Dedifferentiated amniotic fluid mesenchymal stem cell (primary cell): Measurements from ENCODE around the gene OXSR1.
"Not testable (repeated sequence)": the region's sequence is repeated elsewhere in the genome, so short reads cannot be mapped to it uniquely, and the experiment has no call there.

Experiments used
- DNase-seq: peaks from one replicate; pipeline ENCODE4 v3.0.0-alpha.2; 2016; ENCODE audit errors: extremely low spot score

The OXSR1 gene

DNA sequence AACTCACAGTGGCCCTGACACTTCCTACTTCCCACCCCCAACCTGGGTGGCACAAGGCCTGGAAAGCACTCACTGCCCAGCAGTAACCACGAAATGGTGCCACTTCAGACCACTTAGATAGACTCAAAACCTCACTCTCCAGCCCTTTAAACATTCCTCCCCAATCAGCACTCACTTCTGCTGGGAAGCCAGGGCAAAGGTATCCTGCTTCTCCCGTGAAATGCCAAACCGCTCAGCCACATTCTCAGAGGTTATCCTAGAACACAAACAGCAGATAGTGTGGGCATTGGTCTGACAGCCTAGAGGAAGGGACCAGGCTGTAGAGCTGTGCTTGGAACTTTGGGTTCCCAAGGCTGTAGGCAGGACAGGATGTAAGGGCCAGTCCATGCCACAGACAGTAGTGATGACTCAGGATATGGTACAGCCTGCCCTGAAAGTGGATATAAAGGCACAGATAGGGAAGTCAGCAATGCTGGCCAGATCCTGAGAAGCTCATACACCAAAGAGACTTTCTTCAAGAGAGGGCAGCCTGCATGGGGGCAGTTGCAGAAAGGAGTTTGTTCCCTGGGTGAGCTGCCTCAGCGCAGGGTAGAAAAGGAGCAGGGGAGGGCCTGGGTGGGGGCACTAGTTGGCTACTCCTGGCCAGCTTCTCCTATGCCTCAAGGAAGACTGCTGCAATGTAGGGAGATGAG lies 37.6 kb upstream of the OXSR1 start:
- DNase-seq, result no peak

DNA sequence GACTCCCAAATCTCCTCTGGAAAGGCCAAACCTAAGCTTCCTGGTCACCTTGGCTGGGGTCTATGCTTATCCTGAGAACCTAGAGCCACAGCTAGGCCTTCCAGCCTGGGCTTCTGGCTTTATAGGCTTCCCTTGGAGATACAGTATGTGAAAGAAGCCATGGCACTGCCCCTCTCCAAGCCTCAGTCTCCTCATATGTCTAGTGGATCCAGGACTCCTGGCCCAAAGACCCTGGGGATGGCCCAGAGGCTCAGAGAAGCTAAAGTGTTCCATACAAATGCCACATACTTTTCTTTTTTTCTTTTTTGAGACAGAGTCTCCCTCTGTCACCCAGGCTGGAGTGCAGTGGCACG lies 37.1 kb upstream of the OXSR1 start:
- DNase-seq, result no peak

DNA sequence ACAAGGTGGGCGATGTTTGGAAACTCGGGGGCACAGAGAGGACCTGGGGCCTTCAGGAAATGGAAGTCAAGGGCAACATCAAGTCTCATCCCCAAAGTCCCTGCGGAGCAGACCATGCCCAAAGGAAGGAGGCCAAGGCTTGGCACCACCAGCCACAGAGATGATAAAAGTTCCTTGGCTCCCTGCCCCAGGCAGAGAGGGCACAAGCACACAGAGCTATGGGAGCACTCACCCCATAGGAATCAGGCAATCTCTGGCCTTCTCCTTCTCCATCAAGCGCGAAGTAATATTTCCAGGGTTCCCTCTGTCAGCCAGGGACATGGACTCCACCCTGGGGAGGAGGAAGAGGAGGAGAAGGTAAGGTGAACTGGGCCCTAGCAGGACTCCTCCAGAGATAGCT lies 36.3 kb upstream of the OXSR1 start:
- no peak for DNase-seq

DNA sequence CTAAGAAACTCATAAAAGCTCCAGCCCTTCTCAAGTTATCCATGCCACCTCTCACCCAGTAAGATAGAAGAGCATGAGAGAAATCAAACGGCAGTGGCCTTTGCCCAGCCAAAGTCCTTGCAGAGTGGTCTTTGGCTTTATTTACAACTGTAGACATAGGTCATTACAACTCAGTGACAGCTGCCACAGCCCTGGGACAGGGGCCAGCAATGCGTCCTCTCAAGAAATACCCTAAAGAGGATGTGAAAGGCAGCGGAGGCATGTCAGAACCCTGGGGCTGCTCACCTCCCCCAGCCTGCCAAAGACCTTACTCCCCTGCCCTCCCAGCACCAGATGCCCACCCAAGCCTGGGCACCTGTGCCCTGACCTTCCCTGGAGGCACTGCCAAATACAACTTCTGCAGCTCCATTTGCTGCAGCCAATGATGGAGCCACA lies 34.7 kb upstream of the OXSR1 start:
- no peak for DNase-seq

DNA sequence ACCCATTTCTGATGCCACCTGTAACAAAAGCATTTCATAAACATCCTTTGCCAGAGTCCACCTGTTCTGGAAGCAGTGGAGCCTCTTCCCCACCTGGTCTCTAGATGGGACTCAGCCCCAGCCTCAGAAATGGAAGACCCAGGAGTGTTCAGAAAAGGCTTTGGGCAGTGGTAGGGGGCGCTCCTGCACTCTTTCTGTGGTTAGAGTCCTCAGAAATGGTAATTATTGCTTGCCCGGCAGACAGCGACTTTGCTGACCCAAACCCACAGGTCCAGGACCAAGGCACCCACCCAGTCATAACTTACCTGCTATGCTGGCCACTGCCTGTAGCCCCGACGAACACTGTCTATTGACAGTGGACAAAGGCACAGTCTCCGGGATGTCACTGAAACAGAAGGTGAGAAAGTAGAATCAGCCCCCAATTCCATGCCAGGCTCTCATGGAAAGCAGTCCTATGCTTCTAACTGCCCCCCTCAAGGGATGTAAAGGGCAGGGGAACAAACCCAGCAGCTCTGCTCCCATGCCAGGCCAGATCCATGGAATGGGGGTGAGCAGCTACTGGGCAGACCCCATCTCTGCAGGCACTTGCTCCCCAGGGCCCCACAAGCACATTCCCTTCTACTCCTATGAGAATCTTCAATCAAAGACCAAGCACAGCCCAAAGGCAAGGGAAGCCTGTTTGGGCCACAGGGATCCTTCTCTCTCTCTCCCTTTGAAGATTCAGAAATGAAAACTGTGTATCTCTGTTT lies 33.5 kb upstream of the OXSR1 start:
- no peak for DNase-seq

DNA sequence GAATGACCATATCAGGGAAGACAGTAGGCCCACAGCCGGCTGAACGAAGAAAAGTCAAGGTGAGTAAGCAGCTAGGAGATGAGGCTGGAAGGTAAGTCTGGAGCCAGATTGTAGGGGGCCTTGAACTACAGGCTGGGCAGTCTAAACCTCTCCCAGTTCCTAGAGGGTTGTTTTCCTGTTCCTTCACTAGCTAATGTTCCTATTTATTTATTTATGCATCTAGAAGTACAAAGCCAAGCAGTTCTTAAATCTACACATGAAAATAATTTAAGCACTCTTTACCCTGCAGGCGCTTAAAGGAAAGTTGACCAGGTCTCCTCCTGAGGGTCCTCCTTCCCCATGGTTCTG lies 32.2 kb upstream of the OXSR1 start:
- DNase-seq, result no peak

DNA sequence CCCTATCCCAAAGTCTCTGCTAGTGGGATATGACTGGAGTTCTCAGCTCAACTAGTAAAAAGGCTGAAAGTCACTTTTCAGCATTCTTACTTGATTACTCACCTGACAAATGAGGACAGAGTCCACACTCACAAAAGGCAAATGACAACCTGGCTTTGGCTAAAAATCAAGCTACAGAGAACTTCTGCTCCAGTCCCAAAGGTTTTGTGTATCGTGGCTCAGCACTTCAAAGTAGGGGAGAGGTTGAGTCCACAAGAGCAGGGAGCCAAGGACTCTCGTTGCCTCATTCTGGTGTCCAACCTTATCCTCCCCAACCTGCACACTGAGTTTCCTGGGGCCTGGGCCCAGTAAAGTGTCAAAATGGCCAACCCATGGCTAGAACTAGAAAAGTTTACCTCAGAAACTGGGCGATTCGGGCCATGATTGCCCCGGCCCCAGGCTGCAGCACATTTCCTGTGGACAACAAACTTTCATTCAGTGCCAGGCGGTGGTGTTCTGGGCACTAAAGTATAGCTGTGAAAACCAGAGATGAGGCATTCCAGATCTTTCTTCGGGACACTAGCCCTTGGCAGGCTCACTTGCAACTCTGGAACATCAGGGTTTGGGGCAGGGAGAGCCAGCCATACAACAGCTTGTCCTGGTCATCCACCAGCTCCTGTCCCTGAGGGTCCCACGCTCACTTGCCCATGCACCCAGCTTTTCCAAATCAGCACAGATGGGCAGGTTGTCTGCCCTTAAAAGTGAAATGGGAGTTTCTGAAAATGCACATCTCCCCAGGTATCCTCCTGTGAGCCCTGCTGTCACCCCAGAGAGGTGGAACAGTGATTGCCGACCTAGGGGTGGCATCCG lies 31.6 kb upstream of the OXSR1 start:
- DNase-seq, result no peak

DNA sequence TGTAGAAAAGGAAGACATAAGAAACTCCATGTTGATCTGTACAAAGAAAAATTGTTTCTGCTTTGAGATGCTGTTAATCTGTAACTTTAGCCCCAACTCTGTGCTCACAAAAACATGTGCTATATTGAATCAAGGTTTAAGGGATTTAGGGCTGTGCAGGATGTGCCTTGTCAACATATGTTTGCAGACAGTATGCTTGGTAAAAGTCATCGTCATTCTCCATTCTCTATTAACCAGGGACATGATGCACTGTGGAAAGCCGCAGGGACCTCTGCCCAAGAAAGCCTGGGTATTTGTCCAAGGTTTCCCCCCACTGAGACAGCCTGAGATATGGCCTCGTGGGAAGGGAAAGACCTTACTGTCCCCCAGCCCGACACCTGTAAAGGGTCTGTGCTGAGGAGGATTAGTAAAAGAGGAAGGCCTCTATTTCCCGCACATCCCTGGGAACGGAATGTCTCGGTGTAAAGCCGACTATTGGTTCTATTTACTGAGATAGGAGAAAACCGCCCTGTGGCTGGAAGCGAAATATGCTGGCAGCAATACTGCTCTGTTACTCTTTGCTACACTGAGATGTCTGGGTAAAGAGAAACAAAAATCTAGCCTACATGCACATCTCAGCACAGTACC lies 30.7 kb upstream of the OXSR1 start:
- DNase-seq, result not testable (repeated sequence)

DNA sequence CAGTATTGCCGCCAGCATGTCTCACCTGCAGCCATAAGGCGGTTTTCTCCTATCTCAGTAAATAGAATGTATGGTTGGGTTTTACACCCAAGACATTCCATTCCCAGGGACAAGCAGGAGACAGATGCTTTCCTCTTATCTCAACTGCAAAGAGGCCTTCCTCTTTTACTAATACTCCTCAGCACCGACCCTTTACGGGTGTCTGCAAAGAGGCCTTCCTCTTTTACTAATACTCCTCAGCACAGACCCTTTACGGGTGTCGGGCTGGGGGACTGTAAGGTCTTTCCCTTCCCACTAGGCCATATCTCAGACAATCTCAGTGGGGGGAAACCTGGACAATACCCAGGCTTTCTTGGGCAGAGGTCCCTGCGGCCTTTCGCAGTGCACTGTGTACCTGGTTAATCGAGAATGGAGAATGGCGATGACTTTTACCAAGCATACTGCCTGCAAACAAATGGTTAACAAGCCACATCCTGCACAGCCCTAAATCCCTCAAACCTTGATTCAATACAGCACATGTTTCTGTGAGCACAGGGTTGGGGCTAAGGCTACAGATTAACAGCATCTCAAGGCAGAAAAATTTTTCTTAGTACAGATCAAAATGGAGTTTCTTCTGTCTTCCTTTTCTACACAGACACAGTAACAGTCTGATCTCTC lies 29.6 kb upstream of the OXSR1 start:
- DNase-seq, result not testable (repeated sequence)

DNA sequence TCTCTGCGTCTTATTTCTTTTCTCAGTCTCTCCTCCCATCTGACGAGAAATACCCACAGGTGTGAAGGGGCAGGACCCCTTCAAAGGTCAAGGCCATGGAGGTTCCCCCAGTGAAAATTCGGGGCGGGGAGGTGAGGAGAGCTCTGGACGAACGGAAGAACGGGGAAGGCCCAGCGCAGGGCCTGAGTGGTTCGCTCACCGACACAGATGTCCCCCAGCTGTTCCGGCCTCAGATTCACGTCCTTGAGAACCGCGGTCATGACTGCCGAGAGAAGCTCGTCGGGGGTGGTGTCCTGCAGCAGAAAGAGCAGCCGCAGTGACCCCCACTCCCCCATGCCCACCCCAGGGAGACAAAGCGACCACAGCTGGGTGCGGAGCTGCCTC lies 29.0 kb upstream of the OXSR1 start:
- DNase-seq, result no peak

DNA sequence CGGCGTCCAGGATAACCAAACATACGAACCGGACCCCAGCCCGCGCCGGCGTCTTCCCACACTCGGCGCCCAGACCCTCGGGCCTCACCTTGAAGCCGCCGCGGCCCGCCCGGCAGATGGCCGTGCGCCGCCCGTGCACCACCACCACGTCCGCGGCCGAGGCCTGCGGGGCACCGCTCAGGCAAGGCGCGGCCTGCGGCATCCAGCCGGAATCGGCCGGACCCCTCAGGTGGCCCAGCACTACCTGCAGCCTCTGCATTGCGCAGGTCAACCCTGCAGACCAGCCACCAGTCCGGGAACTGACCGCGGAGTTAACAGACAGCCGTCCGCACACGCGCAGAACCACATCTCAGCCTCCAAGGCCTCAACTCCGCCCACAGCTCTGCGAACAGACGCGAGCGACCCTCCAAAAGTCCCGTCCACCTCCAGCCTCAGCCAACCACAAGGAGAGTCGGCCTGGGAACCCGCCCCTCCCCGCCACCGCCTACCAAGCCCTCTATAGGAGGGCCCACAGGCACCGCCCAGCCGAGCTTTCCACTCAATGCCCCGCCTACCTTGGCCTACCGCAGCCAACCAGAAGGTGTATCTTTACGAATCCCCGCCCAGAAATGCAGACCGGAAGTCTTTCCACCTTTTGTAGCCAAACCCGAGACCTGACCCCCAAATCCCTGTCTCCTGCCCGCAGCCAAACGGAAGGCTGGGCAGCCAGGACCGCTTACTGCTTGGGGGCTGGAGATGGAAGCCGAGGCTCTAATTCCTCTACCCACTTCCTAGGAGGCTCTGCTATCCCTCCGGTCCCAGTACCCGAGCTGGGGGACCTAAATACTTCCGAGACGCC lies 28.3 kb upstream of the OXSR1 start, which contains the start of gene ACAA1:
Gene ACAA1, minus strand, starts transcription at position 351 of the 838 bp plus-strand sequence. Its CDS starts 92 bp downstream, at position 259.
- peak; percentile 99 for DNase-seq

DNA sequence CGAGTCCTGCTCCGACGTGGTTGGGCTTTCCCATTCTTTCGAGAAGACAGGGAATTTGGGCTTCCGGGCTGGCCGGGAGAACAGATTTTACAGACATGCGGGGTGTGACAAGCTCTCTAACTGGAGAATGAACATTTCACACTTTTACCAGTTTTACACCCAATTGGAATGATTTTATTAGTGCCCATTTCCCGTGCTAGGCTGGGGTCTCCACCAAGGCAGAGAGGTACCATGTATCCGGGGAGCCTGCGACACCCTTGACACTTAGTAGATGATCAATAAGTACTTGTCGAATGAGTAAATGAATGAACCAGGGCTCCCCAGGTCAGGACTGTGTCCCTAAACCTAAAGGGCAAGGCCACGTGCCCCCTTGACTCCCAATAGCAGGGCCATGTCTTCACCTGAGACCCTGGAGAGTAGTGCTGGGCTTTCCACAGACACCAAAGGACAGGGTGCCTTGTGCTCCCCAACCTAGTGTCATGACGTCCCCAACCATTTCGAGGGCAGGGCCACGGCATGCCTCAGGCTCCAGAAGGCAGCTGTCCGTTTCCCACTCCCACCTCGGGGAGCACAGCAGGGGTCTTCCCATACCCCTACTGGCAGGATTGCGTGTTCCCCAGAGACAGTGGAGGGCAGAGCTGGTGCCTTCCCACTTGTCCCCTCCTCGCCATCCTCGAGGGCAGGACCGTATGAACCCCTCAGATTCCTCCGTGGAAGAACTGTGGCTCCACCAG lies 27.6 kb upstream of the OXSR1 start:
- no peak for DNase-seq

DNA sequence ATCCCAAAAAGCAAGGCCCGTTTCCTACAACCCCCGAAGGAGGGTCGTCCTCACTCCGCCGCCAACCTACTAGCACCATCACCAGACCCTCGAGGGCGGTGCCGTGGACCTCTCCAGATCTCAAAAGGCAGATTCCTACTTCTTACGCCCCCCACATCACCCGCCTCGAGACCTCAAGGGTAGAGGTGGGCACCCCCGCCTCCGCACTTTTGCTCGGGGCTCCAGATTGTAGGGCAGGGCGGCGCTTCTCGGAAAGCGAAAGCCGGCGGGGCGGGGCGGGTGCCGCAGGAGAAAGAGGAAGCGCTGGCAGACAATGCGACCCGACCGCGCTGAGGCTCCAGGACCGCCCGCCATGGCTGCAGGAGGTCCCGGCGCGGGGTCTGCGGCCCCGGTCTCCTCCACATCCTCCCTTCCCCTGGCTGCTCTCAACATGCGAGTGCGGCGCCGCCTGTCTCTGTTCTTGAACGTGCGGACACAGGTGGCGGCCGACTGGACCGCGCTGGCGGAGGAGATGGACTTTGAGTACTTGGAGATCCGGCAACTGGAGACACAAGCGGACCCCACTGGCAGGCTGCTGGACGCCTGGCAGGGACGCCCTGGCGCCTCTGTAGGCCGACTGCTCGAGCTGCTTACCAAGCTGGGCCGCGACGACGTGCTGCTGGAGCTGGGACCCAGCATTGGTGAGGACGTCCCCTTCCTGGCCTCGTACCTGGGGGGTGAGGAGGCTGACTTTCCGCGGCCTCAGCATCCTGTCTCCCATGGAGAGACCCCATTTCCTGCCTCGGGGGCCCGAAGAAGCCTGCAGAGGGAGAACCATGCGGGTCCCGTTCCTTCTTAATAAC lies 26.8 kb upstream of the OXSR1 start, which contains the start of gene MYD88:
Gene MYD88, plus strand, starts transcription at position 313 of the 842 bp plus-strand sequence. Its CDS starts 40 bp downstream, at position 353.
- DNase-seq, result peak; percentile 33

DNA sequence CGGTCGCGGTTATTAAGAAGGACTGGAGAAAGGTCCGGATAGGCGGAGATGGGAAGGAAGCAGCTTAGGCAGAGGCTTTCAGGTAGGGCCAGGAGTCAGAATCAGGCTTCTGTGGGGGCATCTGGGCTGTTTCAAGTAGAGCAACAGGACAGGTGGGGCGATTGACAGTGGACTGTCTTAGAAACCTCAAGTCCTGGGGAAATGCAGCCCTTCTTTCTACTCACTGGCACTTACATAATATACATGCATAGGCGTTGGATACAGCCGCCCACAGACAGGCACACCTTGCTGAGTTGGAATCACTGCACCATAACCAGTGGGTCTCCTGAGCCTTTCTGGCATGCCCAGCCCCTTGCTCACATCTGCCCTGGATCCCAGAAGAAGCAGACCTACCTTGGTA lies 26.1 kb upstream of the OXSR1 start:
- no peak for DNase-seq

DNA sequence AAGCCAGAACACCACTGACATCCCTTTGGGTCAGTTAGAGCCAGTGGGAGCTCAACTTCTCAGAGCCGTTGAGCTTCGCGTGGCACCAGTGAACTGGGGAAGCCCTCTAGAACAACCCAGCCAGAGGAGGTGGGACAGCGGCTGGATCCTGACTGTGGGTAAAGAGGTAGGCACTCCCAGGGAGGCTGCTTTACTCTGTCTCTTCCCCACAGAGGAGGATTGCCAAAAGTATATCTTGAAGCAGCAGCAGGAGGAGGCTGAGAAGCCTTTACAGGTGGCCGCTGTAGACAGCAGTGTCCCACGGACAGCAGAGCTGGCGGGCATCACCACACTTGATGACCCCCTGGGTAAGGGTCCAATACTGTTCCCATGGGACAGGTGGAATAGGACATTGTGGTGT lies 25.7 kb upstream of the OXSR1 start:
- DNase-seq, result no peak

DNA sequence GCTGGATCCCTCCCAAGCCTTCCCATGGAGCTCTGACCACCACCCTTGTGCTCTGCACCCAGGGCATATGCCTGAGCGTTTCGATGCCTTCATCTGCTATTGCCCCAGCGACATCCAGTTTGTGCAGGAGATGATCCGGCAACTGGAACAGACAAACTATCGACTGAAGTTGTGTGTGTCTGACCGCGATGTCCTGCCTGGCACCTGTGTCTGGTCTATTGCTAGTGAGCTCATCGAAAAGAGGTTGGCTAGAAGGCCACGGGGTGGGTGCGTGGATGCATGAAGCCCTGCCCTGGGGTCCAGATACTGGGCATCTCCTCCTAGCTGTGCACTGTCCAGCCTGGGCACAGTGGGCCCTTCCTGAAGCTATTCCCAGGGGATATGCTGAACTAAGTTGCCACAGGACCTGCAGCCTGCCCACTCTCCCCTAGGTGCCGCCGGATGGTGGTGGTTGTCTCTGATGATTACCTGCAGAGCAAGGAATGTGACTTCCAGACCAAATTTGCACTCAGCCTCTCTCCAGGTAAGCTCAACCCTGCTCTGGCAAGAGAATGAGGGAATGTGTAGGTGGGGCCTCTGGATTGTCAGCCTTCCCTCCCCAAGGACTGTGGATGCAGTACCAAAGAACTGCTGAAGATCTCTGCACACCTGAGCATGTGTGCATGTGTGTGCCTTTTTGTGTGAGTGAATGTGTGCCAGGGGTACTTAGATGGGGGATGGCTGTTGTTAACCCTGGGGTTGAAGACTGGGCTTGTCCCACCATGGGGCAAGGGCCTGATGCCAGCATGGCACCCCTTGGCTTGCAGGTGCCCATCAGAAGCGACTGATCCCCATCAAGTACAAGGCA lies 24.8 kb upstream of the OXSR1 start:
- DNase-seq, result no peak

DNA sequence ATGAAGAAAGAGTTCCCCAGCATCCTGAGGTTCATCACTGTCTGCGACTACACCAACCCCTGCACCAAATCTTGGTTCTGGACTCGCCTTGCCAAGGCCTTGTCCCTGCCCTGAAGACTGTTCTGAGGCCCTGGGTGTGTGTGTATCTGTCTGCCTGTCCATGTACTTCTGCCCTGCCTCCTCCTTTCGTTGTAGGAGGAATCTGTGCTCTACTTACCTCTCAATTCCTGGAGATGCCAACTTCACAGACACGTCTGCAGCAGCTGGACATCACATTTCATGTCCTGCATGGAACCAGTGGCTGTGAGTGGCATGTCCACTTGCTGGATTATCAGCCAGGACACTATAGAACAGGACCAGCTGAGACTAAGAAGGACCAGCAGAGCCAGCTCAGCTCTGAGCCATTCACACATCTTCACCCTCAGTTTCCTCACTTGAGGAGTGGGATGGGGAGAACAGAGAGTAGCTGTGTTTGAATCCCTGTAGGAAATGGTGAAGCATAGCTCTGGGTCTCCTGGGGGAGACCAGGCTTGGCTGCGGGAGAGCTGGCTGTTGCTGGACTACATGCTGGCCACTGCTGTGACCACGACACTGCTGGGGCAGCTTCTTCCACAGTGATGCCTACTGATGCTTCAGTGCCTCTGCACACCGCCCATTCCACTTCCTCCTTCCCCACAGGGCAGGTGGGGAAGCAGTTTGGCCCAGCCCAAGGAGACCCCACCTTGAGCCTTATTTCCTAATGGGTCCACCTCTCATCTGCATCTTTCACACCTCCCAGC lies 24.0 kb upstream of the OXSR1 start:
- no peak for DNase-seq
